H9 (cell line): ENCODE data around the gene ZNF286A. TPM values are rescaled to one million over a fixed set of nuclear protein-coding genes. Genes with fewer than 3 reads are reported as not detected.
"Not testable (repeated sequence)": the region's sequence is repeated elsewhere in the genome, so short reads cannot be mapped to it uniquely, and the experiment has no call there.

ENCODE experiments used
- DNase-seq: peaks from one replicate; pipeline ENCODE4 v3.0.0-alpha.2; 2017
- H2AFZ ChIP-seq: one replicate; pipeline ENCODE4 v1.6.1; 2013; ENCODE audit warnings: mild to moderate bottlenecking, low read length, control low read depth, moderate library complexity
- H2AK5ac ChIP-seq: 2 replicates; pipeline ENCODE4 v1.6.1; 2013; ENCODE audit warnings: low read length, control low read depth, mixed read lengths; ENCODE audit not compliant: insufficient read length
- H2BK120ac ChIP-seq: one replicate; pipeline ENCODE4 v1.6.1; 2013; ENCODE audit warnings: low read depth, mild to moderate bottlenecking, low read length, control low read depth, inconsistent platforms; ENCODE audit not compliant: poor library complexity, severe bottlenecking
- H2BK12ac ChIP-seq: 2 replicates; pipeline ENCODE4 v1.6.1; 2013; ENCODE audit warnings: low read length, control low read depth, mixed read lengths, low read depth; ENCODE audit not compliant: insufficient read length
- H2BK15ac ChIP-seq: 2 replicates; pipeline ENCODE4 v1.6.1; 2013; ENCODE audit warnings: low read depth, low read length, control low read depth
- H2BK20ac ChIP-seq: one replicate; pipeline ENCODE4 v1.6.1; 2013; ENCODE audit warnings: low read depth, mild to moderate bottlenecking, low read length, control low read depth, inconsistent platforms; ENCODE audit not compliant: poor library complexity, severe bottlenecking
- H2BK5ac ChIP-seq: 2 replicates; pipeline ENCODE4 v1.6.1; 2013; ENCODE audit warnings: low read length, control low read depth, mixed read lengths; ENCODE audit not compliant: insufficient read length
- H3K14ac ChIP-seq: 2 replicates; pipeline ENCODE4 v1.6.1; 2013; ENCODE audit warnings: low read length, control low read depth; ENCODE audit not compliant: insufficient read depth
- H3K18ac ChIP-seq: 2 replicates; pipeline ENCODE4 v1.6.1; 2013; ENCODE audit warnings: low read depth, mild to moderate bottlenecking, mixed read lengths, low read length, control low read depth; ENCODE audit not compliant: insufficient read length
- H3K23ac ChIP-seq: 2 replicates; pipeline ENCODE4 v1.6.1; 2013; ENCODE audit warnings: low read length, control low read depth, mixed read lengths, low read depth; ENCODE audit not compliant: insufficient read length
- H3K23me2 ChIP-seq: 2 replicates; pipeline ENCODE4 v1.6.1; 2013; ENCODE audit warnings: low read depth, mild to moderate bottlenecking, mixed read lengths, low read length, control low read depth; ENCODE audit not compliant: insufficient read length, poor library complexity, severe bottlenecking
- H3K27ac ChIP-seq: 2 replicates; pipeline ENCODE4 v1.5.1; 2013; ENCODE audit warnings: low read length, control low read depth, mixed read lengths, low read depth; ENCODE audit not compliant: insufficient read length
- H3K27me3 ChIP-seq: 2 replicates; pipeline ENCODE4 v1.6.1; 2013; ENCODE audit warnings: low read length, control low read depth, inconsistent platforms; ENCODE audit not compliant: insufficient read depth
- H3K4ac ChIP-seq: 2 replicates; pipeline ENCODE4 v1.6.1; 2013; ENCODE audit warnings: low read depth, mild to moderate bottlenecking, control low read depth, inconsistent platforms, low read length, moderate library complexity
- H3K4me1 ChIP-seq: 2 replicates; pipeline ENCODE4 v1.6.1; 2013; ENCODE audit warnings: low read length, control low read depth, inconsistent platforms; ENCODE audit not compliant: insufficient read depth
- H3K4me2 ChIP-seq: 2 replicates; pipeline ENCODE4 v1.6.1; 2013; ENCODE audit warnings: low read length, control low read depth, mixed read lengths; ENCODE audit not compliant: insufficient read length, insufficient read depth
- H3K56ac ChIP-seq: 2 replicates; pipeline ENCODE4 v1.6.1; 2013; ENCODE audit warnings: low read depth, mild to moderate bottlenecking, mixed read lengths, low read length, control low read depth; ENCODE audit not compliant: insufficient read length
- H3K79me1 ChIP-seq: 2 replicates; pipeline ENCODE4 v1.6.1; 2013; ENCODE audit warnings: low read depth, mild to moderate bottlenecking, moderate library complexity, low read length, control low read depth, inconsistent platforms; ENCODE audit not compliant: insufficient read depth, poor library complexity, severe bottlenecking
- H3K79me2 ChIP-seq: 2 replicates; pipeline ENCODE4 v1.6.1; 2013; ENCODE audit warnings: low read length, control low read depth, inconsistent platforms; ENCODE audit not compliant: insufficient read depth
- H3K9ac ChIP-seq: 2 replicates; pipeline ENCODE4 v1.6.1; 2013; ENCODE audit warnings: low read length, control low read depth, mixed read lengths; ENCODE audit not compliant: insufficient read length; ENCODE audit errors: extremely low read depth
- H3K9me3 ChIP-seq: one replicate; pipeline ENCODE4 v1.6.1; 2013; ENCODE audit warnings: low read depth, low read length, inconsistent platforms; ENCODE audit not compliant: control insufficient read depth
- H3T11ph ChIP-seq: one replicate; pipeline ENCODE4 v1.6.1; 2013; ENCODE audit warnings: mild to moderate bottlenecking, low read length, control low read depth, inconsistent platforms
- H4K20me1 ChIP-seq: one replicate; pipeline ENCODE4 v1.6.1; 2013; ENCODE audit not compliant: control insufficient read depth, insufficient read length, insufficient read depth
- H4K5ac ChIP-seq: 2 replicates; pipeline ENCODE4 v1.6.1; 2013; ENCODE audit warnings: low read depth, mild to moderate bottlenecking, mixed read lengths, low read length, control low read depth; ENCODE audit not compliant: insufficient read length
- H4K8ac ChIP-seq: replicated peaks from 2 replicates; pipeline ENCODE4 v1.6.1; 2013; ENCODE audit warnings: low read length, control low read depth, mixed read lengths, low read depth; ENCODE audit not compliant: insufficient read length
- H4K91ac ChIP-seq: 2 replicates; pipeline ENCODE4 v1.6.1; 2013; ENCODE audit warnings: low read depth, mild to moderate bottlenecking, moderate library complexity, mixed read lengths, low read length, control low read depth; ENCODE audit not compliant: insufficient read length
- H3K27ac Mint-ChIP-seq, 3 experiments: 2 replicates in 2 of 3; 3 replicates in 1 of 3; pipeline ENCODE4 v1.8.0; 2020 to 2021; ENCODE audit warnings: mixed read lengths in 3 of 3, mild to moderate bottlenecking in 1 of 3, moderate library complexity in 1 of 3
- H3K27me3 Mint-ChIP-seq: 2 replicates; pipeline ENCODE4 v1.8.0; 2021; ENCODE audit warnings: low read depth, mild to moderate bottlenecking, moderate library complexity, mixed read lengths
- H3K36me3 Mint-ChIP-seq, 3 experiments: 2 replicates in 2 of 3; 3 replicates in 1 of 3; pipeline ENCODE4 v1.8.0; 2020 to 2021; ENCODE audit warnings: low read depth in 3 of 3, mixed read lengths in 3 of 3; ENCODE audit not compliant: insufficient read depth in 1 of 3
- H3K4me1 Mint-ChIP-seq, 2 experiments: 2 replicates each; pipeline ENCODE4 v1.8.0; 2020; ENCODE audit warnings: mixed read lengths in 2 of 2
- H3K4me3 Mint-ChIP-seq, 2 experiments: 2 replicates in 1 of 2; 3 replicates in 1 of 2; pipeline ENCODE4 v1.8.0; 2020 to 2021; ENCODE audit warnings: mild to moderate bottlenecking in 2 of 2, mixed read lengths in 2 of 2, moderate library complexity in 1 of 2
- H3K9me3 Mint-ChIP-seq, 2 experiments: 2 replicates in 1 of 2; 3 replicates in 1 of 2; pipeline ENCODE4 v1.8.0; 2020; ENCODE audit warnings: mild to moderate bottlenecking in 2 of 2, mixed read lengths in 2 of 2, moderate library complexity in 1 of 2
- CTCF ChIP-seq: fragments of 200-600 bp; sonication (generic); conservative IDR thresholded peaks from 3 replicates; pipeline ENCODE4 v1.8.0; 2021; ENCODE audit warnings: antibody characterized with exemption, mild to moderate bottlenecking
- WGBS: extraction: QIAGEN DNeasy Blood & Tissue Kit; methylation state at CpG from one replicate; pipeline ENCODE4 v1.1.7; 2013; ENCODE audit warnings: missing lambda C conversion rate, low lambda C conversion rate, mixed read lengths; ENCODE audit not compliant: insufficient read length; ENCODE audit errors: extremely low coverage; 5-methylcytosine and 5-hydroxymethylcytosine counted together
- total RNA-seq: library from RNA; stranded (reverse); gene quantifications from 2 replicates; pipeline ENCODE4 v1.2.1, GENCODE V29; 2021

The ZNF286A gene
- total RNA-seq, 1 experiment from 2014 or later: 101 TPM

GRCh38 chr17:15663691-15664090 is 35.9 kb upstream of the ZNF286A start:
- H3K9ac ChIP-seq: no peak overlapping the region
- no peak overlapping the region for H3K27ac ChIP-seq
- H2BK120ac ChIP-seq: no peak overlapping the region
- H3K27me3 Mint-ChIP-seq: no peaks in the 10 kb centered on the region
- no peaks in the 10 kb centered on the region for H3K23me2 ChIP-seq
- no peak overlapping the region for H2BK20ac ChIP-seq
- H2BK12ac ChIP-seq: no peak overlapping the region
- H4K91ac ChIP-seq: no peak overlapping the region
- H4K5ac ChIP-seq: no peak overlapping the region
- H4K8ac ChIP-seq: no peak overlapping the region
- H3K27ac Mint-ChIP-seq: no peak overlapping the region; a peak in 1 of 7 replicates
- H3K14ac ChIP-seq: no peak overlapping the region
- H3K4me1 ChIP-seq: no peaks in the 10 kb centered on the region
- WGBS: no CpG with 5 or more reads among the region's 5 CpGs
- DNase-seq: no peak
- no peak overlapping the region for H3K56ac ChIP-seq
- no peak overlapping the region for H2BK5ac ChIP-seq
- H3K4me1 Mint-ChIP-seq: peaks cover 10 to 20% of the 10 kb centered on the region in 2 experiments
- no peak overlapping the region for H3K18ac ChIP-seq
- H2BK15ac ChIP-seq: no peak overlapping the region
- H3K9me3 Mint-ChIP-seq: no peaks in the 10 kb centered on the region
- TF ChIP-seq CTCF: no peak
- no peaks in the 10 kb centered on the region for H4K20me1 ChIP-seq
- H3K4me2 ChIP-seq: no peak overlapping the region
- H3K23ac ChIP-seq: no peak overlapping the region
- H3K27me3 ChIP-seq: no peaks in the 10 kb centered on the region
- H3K4me3 Mint-ChIP-seq: no peak overlapping the region; a peak in 1 of 5 replicates
- H3K79me2 ChIP-seq: no peaks in the 10 kb centered on the region
- no peak overlapping the region for H3T11ph ChIP-seq
- H3K4ac ChIP-seq: no peak overlapping the region
- H2AFZ ChIP-seq: no peak overlapping the region
- no peaks in the 10 kb centered on the region for H3K79me1 ChIP-seq
- peaks cover 16 to 28% (median 26%) of the 10 kb centered on the region in 3 experiments; a peak in 6 of 7 replicates for H3K36me3 Mint-ChIP-seq
- H2AK5ac ChIP-seq: no peak overlapping the region
- no peaks in the 10 kb centered on the region for H3K9me3 ChIP-seq

DNA sequence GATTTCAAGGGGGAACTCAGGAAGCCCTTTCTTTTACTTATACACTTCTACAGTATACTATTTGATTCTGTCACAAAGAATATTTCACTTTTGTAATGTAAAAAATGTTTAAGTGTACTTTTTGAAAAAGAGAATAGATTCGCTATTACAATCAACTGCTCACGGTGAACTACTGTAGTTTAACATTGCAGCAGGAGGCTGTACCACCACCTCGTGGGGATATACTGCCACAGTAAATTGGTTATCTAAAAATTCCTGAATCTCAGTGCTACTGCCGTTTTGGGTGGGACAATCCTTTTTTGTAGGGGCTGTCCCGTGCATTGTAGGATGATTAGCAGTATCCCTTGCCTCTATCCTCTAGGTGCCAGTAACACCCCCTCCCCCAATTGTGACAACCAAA is 30.0 kb upstream of the ZNF286A start:
- not testable (repeated sequence) for H2AK5ac ChIP-seq, H3K79me2 ChIP-seq, H2AFZ ChIP-seq, H4K20me1 ChIP-seq, H3K27ac ChIP-seq, H4K91ac ChIP-seq, H2BK120ac ChIP-seq, H3K23ac ChIP-seq, H3K27me3 Mint-ChIP-seq, H2BK12ac ChIP-seq, H2BK5ac ChIP-seq, H3K4me1 ChIP-seq, H3K9me3 ChIP-seq, H3T11ph ChIP-seq, H3K27ac Mint-ChIP-seq, H3K9me3 Mint-ChIP-seq, H3K4me3 Mint-ChIP-seq, H3K4me2 ChIP-seq, H3K79me1 ChIP-seq, H3K14ac ChIP-seq, H4K8ac ChIP-seq, H3K27me3 ChIP-seq, H4K5ac ChIP-seq, H3K4ac ChIP-seq, H2BK20ac ChIP-seq, DNase-seq, H2BK15ac ChIP-seq, H3K56ac ChIP-seq, H3K18ac ChIP-seq, H3K23me2 ChIP-seq, H3K9ac ChIP-seq
- Mint-ChIP-seq H3K4me1 (peaks cover 11 to 12% of the 10 kb centered on the region in 2 experiments), H3K36me3 (peaks cover 10 to 15% (median 11%) of the 10 kb centered on the region in 3 experiments; a peak in 6 of 7 replicates)
- no CpG with 5 or more reads among the region's 5 CpGs for WGBS
